Amniotic stem cell (primary cell): ENCODE data around the gene QPCTL.

Source experiments
- DNase-seq: peaks from one replicate; lab custom pipeline; 2025; lab: John Stamatoyannopoulos, UW

QPCTL gene

DNA sequence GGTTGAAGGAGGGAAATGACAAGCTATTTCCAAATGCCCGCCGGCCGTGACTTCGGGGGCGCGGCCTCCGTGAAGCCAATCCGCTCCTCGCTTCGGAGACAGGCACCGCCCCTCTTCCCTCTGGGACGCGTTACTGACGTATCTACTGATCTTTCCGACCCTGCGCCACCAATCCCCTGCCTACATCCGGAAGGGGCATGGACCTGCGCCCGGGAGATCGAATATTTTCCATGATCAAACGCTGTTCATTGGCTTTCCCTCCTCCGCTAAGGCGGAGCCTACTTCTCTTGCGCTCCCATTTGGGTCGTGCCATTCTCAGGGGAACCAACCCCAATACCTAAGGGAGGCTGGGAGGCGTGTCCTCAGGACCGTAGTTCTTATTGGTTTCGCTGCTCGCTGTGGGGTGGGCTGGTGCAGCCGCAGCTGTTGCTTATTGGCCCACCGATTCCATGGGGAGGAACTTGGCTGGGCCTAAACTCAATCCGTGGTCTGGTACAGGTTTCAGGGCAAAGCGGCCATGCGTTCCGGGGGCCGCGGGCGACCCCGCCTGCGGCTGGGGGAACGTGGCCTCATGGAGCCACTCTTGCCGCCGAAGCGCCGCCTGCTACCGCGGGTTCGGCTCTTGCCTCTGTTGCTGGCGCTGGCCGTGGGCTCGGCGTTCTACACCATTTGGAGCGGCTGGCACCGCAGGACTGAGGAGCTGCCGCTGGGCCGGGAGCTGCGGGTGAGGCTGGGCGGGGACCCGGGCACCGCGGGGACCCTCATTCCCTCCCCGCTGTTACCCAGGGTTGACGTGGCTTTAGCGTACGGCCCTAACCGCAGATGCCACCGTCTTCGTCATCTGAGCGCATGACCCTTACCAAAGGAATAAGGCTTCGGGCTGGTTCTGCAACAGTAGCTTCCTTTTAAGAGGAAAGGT is at the start of gene QPCTL:
Gene QPCTL, plus strand, starts transcription at position 480 of the 919 bp plus-strand sequence. Its CDS starts 38 bp downstream, at position 518.
- DNase-seq: peak; percentile 100

DNA sequence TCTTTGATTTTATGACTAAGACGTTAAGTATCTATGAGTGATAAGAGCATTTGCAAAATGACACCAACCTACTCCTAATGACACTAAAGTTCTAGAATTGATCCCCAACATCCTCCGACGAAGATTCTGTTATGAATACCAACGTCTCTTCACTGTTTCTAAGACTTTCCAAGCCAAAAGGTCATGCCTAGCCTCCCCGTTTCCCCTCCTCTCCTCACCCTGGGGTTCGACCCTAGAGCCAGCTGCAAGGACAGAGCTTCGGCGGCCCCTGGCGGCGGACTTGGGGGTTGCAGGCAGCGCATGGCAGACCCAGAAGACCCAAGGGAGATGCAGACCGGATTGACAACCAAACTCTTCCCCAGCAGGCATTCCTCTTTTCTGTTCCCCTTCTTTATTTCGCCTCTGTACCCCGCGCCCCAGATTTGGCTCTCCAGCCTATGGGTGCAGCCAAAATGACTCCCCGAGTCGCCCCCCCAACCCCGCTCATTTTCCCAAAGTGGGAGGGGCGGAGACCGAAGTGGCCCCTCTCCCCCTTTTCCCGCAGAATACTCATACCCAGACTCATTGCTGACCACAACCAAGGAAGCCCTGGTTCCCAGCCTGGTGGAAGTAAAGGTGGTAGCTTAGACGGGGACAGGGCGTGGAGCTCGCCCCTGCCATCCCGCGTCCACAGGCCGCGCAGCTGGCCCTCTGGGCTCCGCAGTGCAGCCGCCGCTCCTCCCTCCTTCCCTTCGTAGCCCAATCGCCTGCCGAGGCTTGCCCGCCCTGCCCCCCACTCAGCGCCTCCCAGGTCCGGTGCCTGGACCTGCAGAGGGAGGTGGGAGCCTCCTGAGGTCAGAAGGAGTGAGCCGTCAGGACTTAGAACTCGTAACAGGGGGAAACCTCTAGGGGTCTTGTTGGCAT is 49.2 kb upstream of the QPCTL start:
- no peak for DNase-seq

DNA sequence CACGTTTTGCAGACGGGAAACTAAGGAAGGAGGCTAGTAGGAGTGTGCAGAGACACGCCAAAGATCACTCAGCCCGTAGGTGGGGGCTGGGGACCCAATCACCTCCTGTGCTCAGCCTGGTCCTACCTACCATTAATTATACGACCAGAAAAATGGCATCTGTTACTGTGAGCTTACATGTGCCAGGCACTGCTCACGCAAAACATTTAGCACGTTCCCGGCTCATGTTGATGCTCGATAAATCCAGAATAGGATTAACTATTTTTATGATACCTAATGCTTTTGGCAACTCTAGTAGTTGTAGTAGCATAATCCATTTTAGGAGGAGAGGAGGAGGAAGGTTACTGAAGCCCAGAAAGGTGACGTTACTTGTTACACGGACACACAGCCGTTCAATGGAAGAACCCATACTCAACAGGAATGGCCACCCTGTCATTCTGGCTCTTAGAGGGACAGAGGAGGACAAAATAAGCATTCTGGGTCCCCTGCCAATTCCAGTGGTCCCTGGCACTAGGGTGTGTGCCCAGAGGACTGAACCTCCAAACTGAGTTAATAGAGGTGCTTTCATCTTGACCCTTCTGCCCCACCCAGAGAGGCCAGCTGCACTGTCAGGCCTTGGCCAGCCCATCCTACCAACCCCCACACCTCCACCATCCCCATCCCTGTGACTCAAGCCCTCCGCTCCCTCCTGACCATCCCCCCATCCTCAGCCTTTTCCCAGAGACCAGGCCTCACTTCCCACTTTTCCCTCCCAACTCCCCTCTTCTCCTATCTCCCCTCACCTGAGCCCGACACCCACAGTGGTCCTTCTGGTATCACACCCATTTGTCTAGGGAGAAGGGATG is 48.3 kb upstream of the QPCTL start:
- no peak for DNase-seq

DNA sequence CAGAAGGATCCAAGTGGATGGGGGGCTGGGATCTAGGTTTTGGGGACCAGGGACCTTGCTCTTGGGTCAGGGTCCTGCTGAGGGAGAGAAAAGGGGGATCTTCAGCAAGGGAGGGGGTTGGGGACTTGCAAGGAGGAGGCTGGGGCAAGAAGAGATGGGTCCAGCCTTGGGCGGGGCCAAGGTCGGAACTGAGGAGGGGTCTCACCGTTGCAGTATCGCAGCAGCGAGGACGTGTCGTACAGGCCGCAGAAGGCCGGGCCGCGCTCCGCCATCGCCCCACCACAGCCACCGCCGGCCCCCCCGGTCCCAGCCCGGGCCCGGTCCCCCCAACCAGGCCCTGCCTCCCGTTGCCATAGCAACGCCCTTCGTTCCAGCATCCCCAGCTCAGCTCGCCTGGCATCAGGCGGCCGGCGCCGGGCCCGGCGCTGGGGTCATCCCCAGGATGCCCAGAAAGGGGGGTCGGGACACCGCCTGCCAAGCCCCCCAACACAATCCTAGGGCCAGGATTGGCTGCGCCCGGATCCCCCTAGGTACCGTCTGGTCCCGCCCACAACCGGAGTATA is 47.3 kb upstream of the QPCTL start:
- DNase-seq: no peak

DNA sequence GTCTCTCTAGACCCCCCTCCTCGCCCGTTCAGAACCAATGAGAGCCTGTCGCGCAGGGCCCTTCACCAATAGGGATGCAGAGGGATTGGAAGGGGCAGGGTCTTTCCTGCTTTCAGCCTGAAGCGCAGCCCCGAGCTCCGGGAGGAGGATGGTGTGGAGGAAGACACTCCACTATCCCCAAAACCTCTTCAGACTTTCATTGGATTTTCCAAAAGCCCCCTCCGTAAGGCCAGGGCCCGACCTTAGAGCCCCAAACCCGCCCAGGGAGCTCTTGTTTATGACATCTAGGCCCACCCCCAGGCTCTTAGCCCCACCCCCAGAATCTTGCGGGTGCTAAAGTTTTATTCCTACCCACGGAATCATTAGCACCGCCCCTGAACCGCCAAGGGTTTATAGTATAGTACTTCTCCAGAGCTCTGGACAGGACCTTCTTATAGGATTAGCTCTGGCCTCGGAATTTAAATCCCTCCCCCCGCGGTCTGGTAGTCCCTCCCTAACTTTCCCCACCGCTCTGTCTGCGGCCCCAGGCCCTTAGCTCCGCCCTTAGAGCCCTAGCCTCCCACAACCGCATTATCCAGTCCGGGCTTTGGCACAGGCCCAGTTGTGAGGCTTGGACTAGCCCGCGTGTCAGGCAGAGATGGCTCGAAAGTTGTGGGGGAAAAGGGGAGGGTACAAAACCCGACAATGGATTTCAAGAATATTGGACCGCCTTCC is 46.7 kb upstream of the QPCTL start:
- peak; percentile 71 for DNase-seq

DNA sequence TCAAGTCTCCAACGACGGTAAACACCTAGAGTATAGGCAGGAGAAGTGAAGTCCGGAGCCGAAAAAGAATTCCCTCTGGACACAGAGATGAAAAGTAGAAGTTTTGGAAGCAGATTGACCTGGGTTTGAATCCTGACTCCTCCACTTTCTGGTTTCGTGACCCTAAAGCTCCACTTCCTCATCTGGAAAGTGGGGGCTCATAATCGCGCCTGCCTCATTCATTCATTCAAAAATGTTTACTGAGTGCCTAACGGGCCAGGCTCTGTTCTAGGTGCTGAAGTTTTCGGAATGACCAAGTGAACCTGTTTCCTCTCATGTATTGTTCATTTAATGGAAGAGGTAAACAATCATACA is 46.1 kb upstream of the QPCTL start:
- DNase-seq: no peak

DNA sequence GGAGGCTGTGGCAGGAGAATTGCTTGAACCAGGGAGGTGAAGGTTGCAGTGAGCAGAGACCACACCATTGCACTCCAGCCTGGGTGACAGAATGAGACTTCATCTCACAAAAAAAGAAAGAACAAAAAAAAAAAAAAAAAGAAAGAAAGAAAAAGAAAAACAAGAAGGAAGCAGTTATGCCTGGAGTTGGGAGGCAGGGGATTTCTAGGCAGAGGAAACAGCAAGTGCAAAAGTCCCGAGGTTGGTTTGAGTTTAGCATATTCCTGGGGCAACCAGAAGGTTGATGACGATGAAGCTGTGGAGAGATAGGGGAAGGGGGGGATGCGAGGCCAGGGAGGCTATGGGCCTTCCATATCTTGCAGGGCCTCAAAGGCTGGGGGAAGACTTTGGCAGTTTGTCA is 41.7 kb upstream of the QPCTL start:
- DNase-seq: no peak

DNA sequence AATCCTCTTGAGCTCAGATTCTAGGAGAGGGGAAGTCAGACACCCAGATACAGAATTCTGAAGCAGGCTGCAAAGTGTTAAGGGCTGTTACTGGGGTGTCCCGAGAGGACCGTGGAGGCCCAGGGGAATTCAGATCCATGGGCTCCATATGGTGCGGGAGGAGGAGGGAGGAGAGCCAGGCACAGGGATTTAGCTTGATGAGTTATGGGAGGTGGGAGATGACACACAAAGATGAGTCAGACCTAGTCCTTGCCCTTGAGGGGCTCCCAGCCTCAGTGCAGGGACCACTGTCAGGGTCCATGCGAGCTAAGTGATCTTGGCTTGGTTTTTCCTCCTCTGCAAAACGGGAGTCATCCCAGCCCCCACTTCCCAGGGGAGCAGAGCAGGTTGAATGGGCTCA is 38.8 kb upstream of the QPCTL start:
- DNase-seq: no peak

DNA sequence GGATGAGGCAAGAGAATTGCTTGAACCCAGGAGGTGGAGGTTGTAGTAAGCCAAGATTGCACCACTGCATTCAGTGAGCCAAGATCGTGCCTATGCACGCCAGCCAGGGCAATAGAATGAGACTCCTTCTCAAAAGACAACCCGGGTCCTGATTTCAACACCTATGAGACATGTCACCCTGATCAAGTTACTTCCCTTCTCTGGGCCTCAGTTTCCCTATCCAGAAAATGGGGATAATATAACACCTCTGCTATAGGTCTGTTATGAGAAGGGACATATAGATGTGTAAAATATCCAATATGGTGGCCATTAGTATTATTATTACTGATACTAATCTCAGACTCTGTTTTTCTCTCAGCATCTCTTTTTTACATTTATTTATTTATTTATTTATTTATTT is 37.4 kb upstream of the QPCTL start:
- DNase-seq: no peak

DNA sequence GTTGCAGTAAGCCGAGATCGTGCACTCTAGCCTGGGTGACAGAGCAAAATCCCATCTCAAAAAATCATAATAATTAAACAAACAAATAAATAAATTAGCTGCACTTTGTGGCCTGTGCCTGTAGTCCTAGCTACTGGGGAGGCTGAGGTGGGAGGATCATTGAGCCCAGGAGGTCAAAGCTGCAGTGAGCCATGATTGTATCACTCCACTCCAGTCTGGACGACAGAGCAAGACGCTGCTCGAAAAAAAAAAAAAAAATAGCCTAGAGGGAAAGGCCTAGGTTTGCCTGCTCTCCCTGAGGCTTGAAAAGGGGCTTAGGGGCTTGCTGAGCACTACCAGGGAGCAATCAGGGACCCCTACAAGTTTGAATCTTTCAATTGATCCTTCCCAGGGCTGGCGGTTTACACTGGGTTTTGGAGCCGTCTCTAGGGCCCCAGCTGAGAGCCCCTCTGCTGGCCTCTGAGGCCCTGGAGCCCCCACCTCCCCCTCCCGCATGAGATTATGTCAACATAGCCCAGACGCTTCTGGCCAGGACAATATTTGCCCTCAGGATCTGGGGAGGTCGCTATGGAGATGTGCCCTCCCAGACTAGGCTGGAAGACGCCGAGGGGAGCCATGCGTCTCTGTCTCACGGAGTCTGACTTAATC is 34.8 kb upstream of the QPCTL start:
- no peak for DNase-seq

DNA sequence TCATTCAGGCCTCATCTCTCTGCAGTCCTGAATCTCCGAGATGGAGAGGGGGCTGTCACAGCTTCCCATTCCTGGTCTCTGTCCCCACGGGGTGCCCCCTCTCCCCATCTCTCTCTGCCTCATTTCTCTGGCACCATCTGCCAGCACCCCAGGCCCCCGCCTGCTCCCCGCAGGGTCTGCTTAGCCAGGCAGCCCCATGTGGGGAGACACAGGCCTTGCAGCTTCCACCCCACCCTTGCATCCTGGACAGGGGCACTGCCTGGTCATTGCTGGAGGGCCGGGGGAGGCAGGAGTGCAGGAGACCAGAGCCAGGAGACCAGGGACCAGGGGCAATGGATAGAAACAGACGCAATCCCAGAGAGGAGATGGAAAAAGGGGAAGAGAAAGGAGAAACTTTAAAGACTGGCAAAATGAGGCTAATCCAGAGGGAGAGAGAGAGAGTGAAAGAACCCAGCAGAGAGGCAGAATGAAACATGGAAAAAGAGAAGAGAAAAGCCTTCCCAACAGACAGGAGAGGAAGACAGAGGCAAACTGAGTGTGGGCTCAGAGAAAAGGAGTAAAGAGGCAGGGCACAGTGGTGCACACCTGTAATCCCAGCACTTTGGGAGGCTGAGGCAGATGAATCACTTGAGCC is 33.3 kb upstream of the QPCTL start:
- DNase-seq: no peak

DNA sequence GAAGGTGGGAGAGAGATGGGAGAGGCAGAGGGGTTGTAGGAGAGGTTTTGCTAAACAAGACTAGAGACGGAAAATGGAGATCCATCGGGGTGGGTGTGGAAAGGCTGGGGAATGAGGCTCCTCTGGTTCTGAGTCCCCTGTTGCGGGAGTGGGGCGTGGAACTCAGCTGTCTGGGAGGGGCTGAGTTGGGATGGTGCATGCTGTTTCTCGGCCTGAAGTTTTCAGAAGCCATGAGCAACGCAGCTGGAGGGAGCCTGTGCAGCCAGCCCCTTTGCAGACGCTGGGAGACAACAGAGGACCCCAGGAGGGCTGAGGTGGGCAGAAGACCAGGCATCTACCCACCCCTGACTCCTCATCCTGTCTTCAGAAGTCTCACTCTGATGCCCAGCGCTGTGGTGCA is 31.8 kb upstream of the QPCTL start:
- no peak for DNase-seq

DNA sequence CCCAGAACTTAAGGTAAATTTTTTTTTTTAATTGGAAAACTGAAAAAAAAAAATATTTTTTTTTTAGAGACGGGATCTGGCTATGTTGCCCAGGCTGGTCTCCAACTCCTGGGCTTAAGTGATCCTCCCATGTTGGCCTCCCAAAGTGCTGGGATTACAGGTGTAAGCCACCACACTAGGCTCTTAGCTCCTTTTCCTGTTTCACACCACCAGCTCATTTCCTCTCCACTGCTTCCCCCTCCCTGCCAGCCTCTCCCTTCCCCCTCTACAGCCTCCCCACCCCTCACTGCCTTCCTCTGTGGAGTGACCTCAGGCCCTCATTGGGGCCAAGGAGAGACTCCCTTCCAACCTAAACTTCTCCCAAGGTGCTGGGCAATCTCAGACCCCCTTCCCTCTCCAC is 28.7 kb upstream of the QPCTL start:
- DNase-seq: no peak

DNA sequence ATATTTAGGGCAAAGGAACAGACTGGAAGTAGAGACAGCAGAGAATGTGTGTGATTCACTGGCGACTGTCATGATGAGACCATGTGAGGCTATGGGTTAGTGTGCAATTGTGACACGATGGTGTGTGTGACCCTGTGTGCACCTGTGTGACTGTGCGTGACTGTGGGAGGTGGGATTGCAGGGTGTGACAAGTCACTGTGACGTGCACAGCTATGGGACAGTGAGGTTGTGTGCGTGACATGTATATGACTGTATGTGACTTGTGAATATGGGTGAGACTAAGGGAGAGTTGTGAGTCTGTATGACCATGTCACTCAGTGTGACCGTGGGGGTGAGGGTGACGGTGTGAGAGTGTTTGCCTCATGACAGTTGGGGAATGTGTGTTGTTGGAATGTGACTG is 27.9 kb upstream of the QPCTL start:
- no peak for DNase-seq

DNA sequence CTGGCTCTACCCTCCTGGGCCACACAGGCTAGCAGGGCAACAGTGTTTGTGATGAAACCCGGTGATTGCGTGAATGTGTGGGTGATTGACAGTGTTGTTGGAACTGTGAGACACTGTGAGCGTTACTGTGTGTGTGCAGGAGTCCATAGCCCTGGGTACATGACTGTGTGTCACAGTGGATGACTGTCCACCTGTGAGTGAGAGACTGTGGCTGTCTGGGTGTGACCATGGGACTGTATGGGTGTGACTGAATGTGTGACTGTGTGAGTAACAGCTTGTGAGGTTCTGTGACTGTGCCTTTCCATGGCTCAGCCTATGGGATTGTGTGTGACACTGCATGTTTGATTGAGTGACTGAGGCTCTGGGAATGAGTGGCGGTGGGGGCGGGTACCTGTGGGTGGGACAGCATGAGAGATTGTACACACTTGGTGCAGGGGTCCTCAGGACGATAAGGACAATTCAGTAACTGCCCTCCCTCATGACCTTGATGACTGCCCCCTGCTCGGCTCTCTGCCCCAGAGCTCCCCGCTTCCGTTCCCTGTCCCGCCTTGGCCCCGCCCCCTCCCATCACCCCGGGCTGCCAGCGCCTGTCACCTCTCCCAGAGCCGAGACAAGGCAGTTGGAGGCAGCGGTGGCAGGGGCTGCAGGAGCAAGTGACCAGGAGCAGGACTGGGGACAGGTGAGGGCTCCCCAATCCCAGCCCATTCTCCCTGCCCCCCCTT is 24.7 kb upstream of the QPCTL start, which contains the start of gene GIPR:
Gene GIPR, plus strand, starts transcription at position 602 of the 722 bp plus-strand sequence. CDS start 1,300 bp downstream, outside the sequence.
- no peak for DNase-seq

DNA sequence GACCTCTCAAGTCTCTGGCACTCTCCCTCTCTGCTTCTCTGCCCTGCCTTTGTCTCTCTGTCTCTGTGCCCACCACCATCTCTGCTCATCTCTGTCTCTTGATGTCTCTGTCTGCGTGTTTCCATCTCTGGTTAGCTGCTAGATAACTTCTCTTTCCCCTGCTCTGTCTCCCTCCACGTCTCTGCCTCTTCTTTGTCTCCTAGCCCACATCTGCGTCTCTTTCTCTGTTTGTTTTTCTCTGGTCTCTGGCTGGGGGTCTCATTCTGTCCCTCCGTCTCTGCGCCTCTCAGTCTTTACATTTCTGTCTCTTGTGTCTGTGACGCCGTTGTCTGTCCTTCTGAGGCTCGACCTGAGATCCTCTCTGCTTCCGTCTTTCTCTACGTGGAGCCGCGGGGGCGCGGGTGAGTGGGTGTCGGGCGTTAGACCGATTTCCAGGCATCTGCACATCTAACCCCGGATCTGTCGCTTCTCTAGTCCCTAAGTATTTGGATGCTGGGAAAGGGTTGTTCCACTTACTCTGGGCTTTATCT is 24.1 kb upstream of the QPCTL start:
- DNase-seq: no peak

DNA sequence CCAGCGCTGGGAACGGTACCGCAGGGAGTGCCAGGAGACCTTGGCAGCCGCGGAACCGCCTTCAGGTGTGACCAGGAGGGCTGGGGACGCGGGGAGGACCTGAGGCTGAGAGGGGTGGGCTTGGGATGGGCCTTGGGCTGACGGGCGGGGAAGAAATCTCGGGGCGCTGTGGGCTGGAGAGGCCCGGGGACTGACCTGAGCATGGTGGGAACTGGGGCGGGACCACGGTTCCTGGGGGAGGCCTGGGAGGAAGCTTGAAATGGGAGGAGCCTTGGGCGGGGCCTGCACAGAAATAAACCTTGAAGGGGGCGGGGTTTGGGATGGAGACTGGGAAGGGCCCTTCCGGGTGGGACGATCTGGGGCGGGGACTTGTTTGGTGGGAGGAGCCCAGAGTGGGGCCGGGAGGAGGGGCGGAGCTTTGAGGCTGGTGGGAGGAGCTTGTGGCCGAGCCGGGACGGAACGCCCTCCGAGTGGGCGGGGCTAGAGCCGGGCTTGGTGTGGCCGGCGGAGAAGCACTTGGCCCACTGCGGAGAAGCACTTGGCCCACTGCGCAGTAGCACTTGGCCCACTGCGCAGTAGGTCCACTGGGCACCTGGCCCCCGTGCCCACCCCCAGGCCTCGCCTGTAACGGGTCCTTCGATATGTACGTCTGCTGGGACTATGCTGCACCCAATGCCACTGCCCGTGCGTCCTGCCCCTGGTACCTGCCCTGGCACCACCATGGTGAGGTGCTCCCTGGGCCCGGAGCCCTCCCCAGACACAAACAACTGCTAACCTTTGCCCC is 21.6 kb upstream of the QPCTL start:
- peak; percentile 49 for DNase-seq

DNA sequence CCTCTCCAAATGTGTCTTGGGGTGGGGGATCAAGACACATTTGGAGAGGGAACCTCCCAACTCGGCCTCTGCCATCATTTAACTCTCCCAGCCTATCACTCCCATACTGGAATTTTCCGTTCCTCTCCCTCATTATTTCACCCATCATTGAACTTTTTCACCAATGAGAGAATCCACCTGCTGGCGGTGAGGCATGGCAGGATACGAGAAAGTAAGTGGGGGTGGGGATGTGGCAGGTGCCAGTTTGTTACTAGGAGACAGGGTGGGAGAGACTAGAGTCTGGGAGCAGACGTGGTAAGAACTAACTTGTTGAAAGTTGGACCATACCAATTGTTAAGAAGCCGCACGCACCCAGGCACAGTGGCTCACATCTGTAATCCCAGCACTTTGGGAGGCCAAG is 17.5 kb upstream of the QPCTL start:
- DNase-seq: no peak
